Ectodermal cell (in vitro differentiated cells): ENCODE results near the gene FOXK2.

Experiments used
- H3K27ac ChIP-seq: 2 replicates; pipeline ENCODE4 v1.7.0; 2013; ENCODE audit warnings: mild to moderate bottlenecking, low read depth, low read length; ENCODE audit not compliant: insufficient read depth, poor library complexity, severe bottlenecking
- H3K27me3 ChIP-seq: 2 replicates; pipeline ENCODE4 v1.7.0; 2013; ENCODE audit warnings: mild to moderate bottlenecking, low read length; ENCODE audit not compliant: insufficient read depth, control insufficient read depth, poor library complexity, severe bottlenecking
- H3K36me3 ChIP-seq: one replicate; pipeline ENCODE4 v1.7.0; 2013; ENCODE audit warnings: low read length; ENCODE audit not compliant: control insufficient read depth, insufficient read depth
- H3K4me1 ChIP-seq: one replicate; pipeline ENCODE4 v1.7.0; 2013; ENCODE audit warnings: low read length; ENCODE audit not compliant: control insufficient read depth, insufficient read depth
- H3K4me3 ChIP-seq: 2 replicates; pipeline ENCODE4 v1.7.0; 2013; ENCODE audit warnings: low read depth, low read length, control low read depth; ENCODE audit not compliant: insufficient read depth
- H3K9me3 ChIP-seq: 2 replicates; pipeline ENCODE4 v1.7.0; 2013; ENCODE audit warnings: mild to moderate bottlenecking, low read length, moderate library complexity; ENCODE audit not compliant: control insufficient read depth
- WGBS, 2 experiments: methylation state at CpG; one replicate each; pipeline ENCODE4 v1.1.7; 2013; ENCODE audit warnings: missing lambda C conversion rate in 2 of 2; 5-methylcytosine and 5-hydroxymethylcytosine counted together

Gene FOXK2

DNA sequence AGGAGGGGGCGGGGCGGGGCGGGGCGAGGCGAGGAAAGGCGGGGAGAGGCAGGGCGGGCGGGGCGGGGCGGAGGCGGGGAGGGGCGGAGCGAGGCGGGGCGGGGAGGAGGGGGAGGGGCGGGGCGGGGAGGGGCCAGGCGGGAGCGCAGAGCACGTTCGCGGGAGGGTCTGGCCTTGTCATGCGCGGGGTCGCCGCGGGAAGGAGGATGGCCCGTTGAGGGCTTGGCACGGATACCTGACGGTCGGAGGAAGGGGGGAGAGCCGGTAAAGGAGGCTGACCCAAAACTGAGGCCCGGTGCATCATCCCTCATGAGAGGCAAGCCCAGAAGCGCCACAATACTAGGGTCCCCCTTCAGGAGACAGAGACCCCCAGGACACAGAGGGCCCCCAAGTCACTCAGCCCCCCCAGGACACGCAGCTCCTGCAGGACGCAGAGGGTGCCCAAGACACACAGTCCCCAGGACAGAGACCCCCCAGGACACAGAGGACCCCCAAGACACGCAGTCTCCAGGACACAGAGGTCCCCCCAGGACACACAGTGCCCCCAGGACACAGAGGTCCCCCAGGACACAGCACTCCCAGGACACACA, 129.3 kb downstream of the FOXK2 start:
- H3K27ac ChIP-seq = no peak overlapping the region
- 11 to 13% methylated on average over 22 of the region's 37 CpGs for WGBS, 2 experiments
- H3K4me3 ChIP-seq = peak overlapping the region; percentile 29

DNA sequence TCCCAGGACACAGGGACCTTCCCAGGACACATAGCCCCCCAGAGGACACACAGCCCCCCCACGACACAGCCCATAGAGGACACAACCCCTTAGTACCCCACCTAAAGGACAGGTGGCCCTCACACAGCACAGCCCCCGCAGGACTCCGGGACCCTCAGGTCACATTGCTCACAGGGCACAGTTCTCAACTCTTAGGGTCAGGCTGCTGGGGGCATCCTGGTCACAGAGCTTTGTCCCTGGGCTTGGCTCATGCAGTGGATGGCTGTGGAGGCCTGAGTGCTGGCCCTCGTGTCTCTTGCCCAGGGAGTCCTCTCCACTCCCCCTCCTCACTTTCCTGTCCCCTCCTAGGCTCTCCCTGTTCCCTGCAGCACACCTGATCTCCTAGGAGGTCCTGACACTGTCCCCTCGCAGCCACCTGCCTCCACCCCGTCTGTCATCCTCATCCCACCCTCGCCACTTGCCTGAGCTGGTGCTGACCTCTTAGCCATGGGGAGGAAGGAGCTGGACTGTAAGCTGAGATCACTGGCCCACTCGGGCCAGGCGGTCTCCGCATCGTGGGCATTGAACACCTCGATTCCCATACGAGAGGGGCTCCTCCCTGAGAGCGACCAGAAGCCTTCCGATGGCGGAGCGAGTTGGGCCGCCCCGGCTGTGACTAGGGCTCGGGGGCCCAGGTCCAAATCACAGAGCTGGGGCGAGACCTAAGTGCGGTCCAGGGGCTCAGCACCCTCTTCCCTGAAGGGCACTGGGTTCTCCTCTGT, 130.1 kb downstream of the FOXK2 start:
- Histone ChIP-seq H3K9me3 (no peaks in the 10 kb centered on the region), H3K27me3 (no peaks in the 10 kb centered on the region), H3K27ac (no peak overlapping the region), H3K4me3 (no peak overlapping the region), H3K36me3 (no peaks in the 10 kb centered on the region), H3K4me1 (peaks cover 3% of the 10 kb centered on the region)
- WGBS, 2 experiments = 92% methylated on average over 22 of the region's 22 CpGs

More for the DNA sequence above, 129.3 kb downstream of the FOXK2 start:
- Histone ChIP-seq H3K36me3 (peaks cover 5% of the 10 kb centered on the region), H3K27me3 (no peaks in the 10 kb centered on the region), H3K4me1 (peaks cover 3% of the 10 kb centered on the region), H3K9me3 (no peaks in the 10 kb centered on the region)

DNA sequence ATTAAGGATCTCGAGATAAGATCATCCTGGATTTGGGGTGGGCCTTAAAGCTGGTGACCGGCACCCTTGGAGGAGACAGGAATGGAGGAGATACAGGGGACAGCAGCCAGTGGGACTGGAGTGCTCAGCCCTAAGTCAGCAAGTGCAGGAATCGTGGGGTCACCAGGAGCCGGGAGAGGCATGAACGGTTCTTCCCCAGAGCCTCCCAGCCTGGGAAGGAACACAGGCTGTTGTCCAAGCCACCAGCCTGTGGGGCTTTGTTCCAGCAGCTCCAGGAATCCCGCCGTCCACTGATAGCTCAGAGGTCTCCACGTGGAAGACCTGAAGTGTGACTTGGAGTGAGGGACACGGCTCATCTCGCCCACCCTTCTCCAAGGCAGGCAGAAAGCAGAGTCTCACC, 131.2 kb downstream of the FOXK2 start:
- 87 to 91% methylated on average over 8 to 10 of the region's 10 CpGs for WGBS, 2 experiments
- no peak overlapping the region for H3K4me3 ChIP-seq
- H3K27ac ChIP-seq = no peak overlapping the region
- no peaks in the 10 kb centered on the region for H3K36me3 ChIP-seq
- no peaks in the 10 kb centered on the region for H3K27me3 ChIP-seq
- H3K4me1 ChIP-seq = peaks cover 3% of the 10 kb centered on the region
- H3K9me3 ChIP-seq = no peaks in the 10 kb centered on the region

DNA sequence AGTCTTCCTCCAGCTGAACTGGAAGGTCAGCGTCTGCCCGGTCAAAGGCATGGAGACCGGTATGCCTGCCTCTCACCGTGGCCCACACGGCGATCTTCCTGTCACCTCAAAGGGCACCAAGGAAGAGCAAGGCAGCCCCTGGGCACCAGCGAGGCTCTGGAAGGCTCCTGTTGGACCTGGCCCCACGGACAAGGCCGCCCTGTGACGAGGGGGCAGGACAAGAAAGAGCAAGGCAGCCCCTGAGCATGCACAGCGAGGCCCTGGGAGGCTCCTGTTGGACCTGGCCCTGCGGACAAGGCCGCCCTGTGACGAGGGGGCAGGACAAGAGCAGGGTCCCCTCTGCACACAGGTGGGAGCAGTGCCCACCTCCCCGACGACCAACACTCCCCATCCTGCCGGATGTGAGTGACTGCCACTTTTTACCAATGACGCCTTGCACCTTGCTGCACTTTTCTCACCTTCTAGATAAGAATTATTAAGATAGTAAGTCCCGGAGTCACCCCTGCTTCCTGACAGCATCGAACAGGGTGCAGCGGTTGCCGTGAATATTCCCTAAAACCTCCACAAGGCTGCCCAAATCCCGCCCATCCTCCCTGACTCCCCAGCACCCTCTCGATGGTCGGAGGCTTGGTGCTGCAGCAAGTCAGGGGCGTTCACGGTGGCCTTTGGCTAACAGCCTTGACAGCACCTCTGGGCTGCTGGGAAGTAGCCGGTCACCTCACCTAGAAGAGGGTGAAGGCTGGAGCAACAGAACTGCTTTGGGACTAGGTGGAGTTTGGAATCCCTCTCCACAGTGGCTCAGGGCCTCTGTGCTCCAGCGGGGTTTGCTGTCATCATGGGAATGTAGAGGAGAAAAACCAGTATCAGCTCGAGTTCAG, 134.4 kb downstream of the FOXK2 start:
- Histone ChIP-seq H3K36me3 (no peaks in the 10 kb centered on the region), H3K4me3 (no peak overlapping the region), H3K27me3 (no peaks in the 10 kb centered on the region), H3K4me1 (no peaks in the 10 kb centered on the region), H3K9me3 (no peaks in the 10 kb centered on the region), H3K27ac (no peak overlapping the region)
- 91 to 92% methylated on average over 30 of the region's 30 CpGs for WGBS, 2 experiments
